IPS-18c (cell line): ENCODE measurements around the gene SFSWAP.
"Not testable (repeated sequence)": the region's sequence is repeated elsewhere in the genome, so short reads cannot be mapped to it uniquely, and the experiment has no call there.

ENCODE experiments used
- H3K4me3 ChIP-seq: 2 replicates; pipeline ENCODE4 v1.7.0; 2013; ENCODE audit warnings: low read depth, mild to moderate bottlenecking, low read length, moderate library complexity; ENCODE audit not compliant: insufficient read depth
- H3K9me3 ChIP-seq: one replicate; pipeline ENCODE4 v1.6.1; 2013; ENCODE audit warnings: mild to moderate bottlenecking, low read length, moderate library complexity; ENCODE audit not compliant: control insufficient read depth, insufficient read depth

The SFSWAP gene

GRCh38 chr12:131721548-131721947 lies 10.7 kb downstream of the SFSWAP start:
- Histone ChIP-seq H3K4me3 (no peak overlapping the region), H3K9me3 (no peaks in the 10 kb centered on the region)

- no peaks in the 10 kb centered on the region for H3K9me3 ChIP-seq
- H3K4me3 ChIP-seq = no peak overlapping the region
Measured at GRCh38 chr12:131723532-131723931, 12.6 kb downstream of the SFSWAP start.

GRCh38 chr12:131724534-131724933 lies 13.6 kb downstream of the SFSWAP start:
- no peaks in the 10 kb centered on the region for H3K9me3 ChIP-seq
- H3K4me3 ChIP-seq = no peak overlapping the region

- Histone ChIP-seq H3K4me3 (no peak overlapping the region), H3K9me3 (no peaks in the 10 kb centered on the region)
Measured at GRCh38 chr12:131725503-131725902, 14.6 kb downstream of the SFSWAP start.

- Histone ChIP-seq H3K4me3 (no peak overlapping the region), H3K9me3 (no peaks in the 10 kb centered on the region)
Measured at GRCh38 chr12:131728720-131729119, 17.8 kb downstream of the SFSWAP start.

- H3K4me3 ChIP-seq = no peak overlapping the region
- no peaks in the 10 kb centered on the region for H3K9me3 ChIP-seq
Measured at GRCh38 chr12:131729254-131729955, 18.5 kb downstream of the SFSWAP start.

GRCh38 chr12:131732996-131733615 lies 22.2 kb downstream of the SFSWAP start:
- H3K4me3 ChIP-seq = no peak overlapping the region
- H3K9me3 ChIP-seq = no peaks in the 10 kb centered on the region

GRCh38 chr12:131733874-131734273 lies 23.0 kb downstream of the SFSWAP start:
- Histone ChIP-seq H3K4me3 (no peak overlapping the region), H3K9me3 (no peaks in the 10 kb centered on the region)

- Histone ChIP-seq H3K9me3 (no peaks in the 10 kb centered on the region), H3K4me3 (no peak overlapping the region)
Measured at GRCh38 chr12:131734336-131735152, 23.7 kb downstream of the SFSWAP start.

- Histone ChIP-seq H3K4me3 (no peak overlapping the region), H3K9me3 (no peaks in the 10 kb centered on the region)
Measured at GRCh38 chr12:131735153-131735456, 24.2 kb downstream of the SFSWAP start.

- Histone ChIP-seq H3K4me3 (no peak overlapping the region), H3K9me3 (no peaks in the 10 kb centered on the region)
Measured at GRCh38 chr12:131735476-131736445, 24.9 kb downstream of the SFSWAP start.

GRCh38 chr12:131736446-131737149 lies 25.7 kb downstream of the SFSWAP start:
- no peaks in the 10 kb centered on the region for H3K9me3 ChIP-seq
- no peak overlapping the region for H3K4me3 ChIP-seq

GRCh38 chr12:131737150-131737827 lies 26.4 kb downstream of the SFSWAP start:
- H3K9me3 ChIP-seq = no peaks in the 10 kb centered on the region
- H3K4me3 ChIP-seq = no peak overlapping the region

- no peak overlapping the region for H3K4me3 ChIP-seq
- peaks cover 4% of the 10 kb centered on the region for H3K9me3 ChIP-seq
Measured at GRCh38 chr12:131738196-131738595, 27.3 kb downstream of the SFSWAP start.

- H3K4me3 ChIP-seq = no peak overlapping the region
- peaks cover 11% of the 10 kb centered on the region for H3K9me3 ChIP-seq
Measured at GRCh38 chr12:131740626-131741025, 29.7 kb downstream of the SFSWAP start.

- H3K9me3 ChIP-seq = peaks cover 11% of the 10 kb centered on the region
- not testable (repeated sequence) for H3K4me3 ChIP-seq
Measured at GRCh38 chr12:131742761-131743160, 31.9 kb downstream of the SFSWAP start.
